ENCODE measurements around the gene NUTF2. TPM values are rescaled to one million over a fixed set of nuclear protein-coding genes. Genes with fewer than 3 reads are reported as not detected.

The NUTF2 gene
- total and polyA plus RNA-seq, 2 of the 4 experiments (the other 2 are of a cell fraction) = 42.7 to 361 TPM

DNA sequence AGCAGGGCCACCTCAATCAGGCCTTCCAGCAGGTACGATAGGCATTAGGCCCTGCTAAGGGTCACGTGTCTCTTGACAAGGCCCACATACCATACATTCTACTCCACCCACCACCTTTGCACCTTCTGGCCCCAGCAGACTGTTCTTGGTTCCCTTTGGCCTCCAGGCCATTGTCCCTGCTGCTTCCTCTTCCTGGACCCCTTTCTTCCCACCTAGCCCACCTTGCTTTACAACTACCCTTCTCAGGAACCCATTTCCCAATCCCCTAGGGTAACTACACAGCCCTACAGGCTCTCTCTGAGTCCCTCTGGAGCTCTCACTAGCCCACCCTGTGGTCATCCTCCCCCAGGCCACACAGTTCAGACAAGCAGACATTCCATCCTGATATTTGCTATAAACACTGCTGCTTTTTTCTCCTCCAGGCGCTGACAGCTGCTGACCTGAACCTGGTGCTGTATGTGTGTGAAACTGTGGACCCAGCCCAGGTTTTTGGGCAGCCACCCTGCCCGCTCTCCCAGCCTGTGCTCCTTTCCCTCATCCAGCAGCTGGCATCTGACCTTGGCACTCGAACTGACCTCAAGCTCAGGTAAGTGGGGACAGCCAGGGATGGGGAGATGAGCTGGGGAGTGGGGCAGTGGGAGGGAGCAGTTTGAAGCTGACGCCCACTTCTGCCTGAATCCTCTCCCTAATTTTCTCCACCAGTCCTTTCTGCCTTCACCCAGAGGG, 36.6 kb downstream of the NUTF2 start:
- H3K18ac ChIP-seq (ENCODE audit: low read depth, low read length) = no peak overlapping the region
- intact Hi-C loops (cut with micrococcal nuclease) = loop anchor here (1.0 kb wide), 1 partner anchor 45 kb away; no protein-coding TSS in a partner anchor
- H3K9me3 ChIP-seq (ENCODE audit: control insufficient read depth, insufficient read depth, low read length) = no peaks in the 10 kb centered on the region
- no peak overlapping the region for H3K27ac ChIP-seq (ENCODE audit: insufficient read depth, low read length)
- peak overlapping the region; percentile 45 for H2AK9ac ChIP-seq (replicated peaks; ENCODE audit: low read depth, low read length, poor library complexity)
- no peak overlapping the region for H2BK120ac ChIP-seq (ENCODE audit: low read depth, low read length)
- no peak overlapping the region for H2AK5ac ChIP-seq (ENCODE audit: low read depth, low read length)
- H3K4ac ChIP-seq (ENCODE audit: low read depth, low read length) = no peak overlapping the region
- no peak overlapping the region for H3K56ac ChIP-seq (ENCODE audit: extremely low read depth, insufficient read depth, low read length)
- DNase-seq = no peak
- no peak overlapping the region for H3K9ac ChIP-seq (ENCODE audit: low read depth, low read length)
- H4K5ac ChIP-seq (ENCODE audit: low read depth, low read length) = no peak overlapping the region
- no TSS peak for BruUV-seq (replicated peaks)
- no peak overlapping the region for H2BK20ac ChIP-seq (ENCODE audit: low read depth, low read length)
- no peak overlapping the region for H4K8ac ChIP-seq (ENCODE audit: low read depth in 2 of 2, low read length in 2 of 2)
- H3K36me3 ChIP-seq (ENCODE audit: control insufficient read depth, insufficient read depth, low read length) = peaks cover 60% of the 10 kb centered on the region
- H4K91ac ChIP-seq (ENCODE audit: insufficient read depth, low read depth, low read length) = no peak overlapping the region
- H3K9me1 ChIP-seq (ENCODE audit: insufficient read depth, low read length) = no peaks in the 10 kb centered on the region
- ChIA-PET POLR2A (ENCODE audit: unreplicated experiment) (no interaction called here), CTCF (interaction anchor here (0.6 to 1.9 kb wide), 8 partner anchors 8 to 191 kb away, joined by 3 to 14 read pairs (median 4); partner anchors contain the start of gene PSKH1)
- H3K79me1 ChIP-seq (ENCODE audit: low read depth in 1 of 2, low read length in 2 of 2) = peaks cover 0 to 5% of the 10 kb centered on the region in 2 experiments; a peak in 2 of 4 replicates
- peak overlapping the region; percentile 38 for H2AFZ ChIP-seq (replicated peaks; ENCODE audit: low read length, poor library complexity)
- H3K27me3 ChIP-seq (ENCODE audit: control insufficient read depth, insufficient read depth, low read length) = no peaks in the 10 kb centered on the region
- no peak overlapping the region for H3K4me3 ChIP-seq (ENCODE audit: insufficient read depth, low read depth, low read length)
- TF ChIP-seq, protein P1, sequence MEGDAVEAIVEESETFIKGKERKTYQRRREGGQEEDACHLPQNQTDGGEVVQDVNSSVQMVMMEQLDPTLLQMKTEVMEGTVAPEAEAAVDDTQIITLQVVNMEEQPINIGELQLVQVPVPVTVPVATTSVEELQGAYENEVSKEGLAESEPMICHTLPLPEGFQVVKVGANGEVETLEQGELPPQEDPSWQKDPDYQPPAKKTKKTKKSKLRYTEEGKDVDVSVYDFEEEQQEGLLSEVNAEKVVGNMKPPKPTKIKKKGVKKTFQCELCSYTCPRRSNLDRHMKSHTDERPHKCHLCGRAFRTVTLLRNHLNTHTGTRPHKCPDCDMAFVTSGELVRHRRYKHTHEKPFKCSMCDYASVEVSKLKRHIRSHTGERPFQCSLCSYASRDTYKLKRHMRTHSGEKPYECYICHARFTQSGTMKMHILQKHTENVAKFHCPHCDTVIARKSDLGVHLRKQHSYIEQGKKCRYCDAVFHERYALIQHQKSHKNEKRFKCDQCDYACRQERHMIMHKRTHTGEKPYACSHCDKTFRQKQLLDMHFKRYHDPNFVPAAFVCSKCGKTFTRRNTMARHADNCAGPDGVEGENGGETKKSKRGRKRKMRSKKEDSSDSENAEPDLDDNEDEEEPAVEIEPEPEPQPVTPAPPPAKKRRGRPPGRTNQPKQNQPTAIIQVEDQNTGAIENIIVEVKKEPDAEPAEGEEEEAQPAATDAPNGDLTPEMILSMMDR (conservative IDR thresholded peaks at IDR 0.05; ENCODE audit: low read depth, low read length) = no peak
- TF ChIP-seq, protein P2, sequence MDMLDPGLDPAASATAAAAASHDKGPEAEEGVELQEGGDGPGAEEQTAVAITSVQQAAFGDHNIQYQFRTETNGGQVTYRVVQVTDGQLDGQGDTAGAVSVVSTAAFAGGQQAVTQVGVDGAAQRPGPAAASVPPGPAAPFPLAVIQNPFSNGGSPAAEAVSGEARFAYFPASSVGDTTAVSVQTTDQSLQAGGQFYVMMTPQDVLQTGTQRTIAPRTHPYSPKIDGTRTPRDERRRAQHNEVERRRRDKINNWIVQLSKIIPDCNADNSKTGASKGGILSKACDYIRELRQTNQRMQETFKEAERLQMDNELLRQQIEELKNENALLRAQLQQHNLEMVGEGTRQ (IDR thresholded peaks at IDR 0.05; ENCODE audit: low read depth, low read length) = no peak
- no peak for TF ChIP-seq MXI1 (IDR thresholded peaks at IDR 0.05; ENCODE audit: borderline replicate concordance, low read depth, low read length)
- no peak for TF ChIP-seq POLR2A (IDR thresholded peaks at IDR 0.05; ENCODE audit: low read depth, low read length)
- no peak for TF ChIP-seq SMC3 (IDR thresholded peaks at IDR 0.05; ENCODE audit: low read depth, low read length)
- no peak for TF ChIP-seq BHLHE40 (IDR thresholded peaks at IDR 0.05; ENCODE audit: low read depth, low read length)
- TF ChIP-seq CEBPB (IDR thresholded peaks at IDR 0.05; ENCODE audit: low read depth, low read length) = no peak
- TF ChIP-seq RCOR1 (IDR thresholded peaks at IDR 0.05; ENCODE audit: insufficient replicate concordance, low read length) = no peak
- TF ChIP-seq MAFK (IDR thresholded peaks at IDR 0.05; ENCODE audit: low read depth, low read length) = no peak
- no peak for TF ChIP-seq RAD21 (IDR thresholded peaks at IDR 0.05; ENCODE audit: low read length)
- no peak for TF ChIP-seq FOS (IDR thresholded peaks at IDR 0.05; ENCODE audit: low read depth, low read length)
- no peak for TF ChIP-seq NFE2L2 (IDR thresholded peaks at IDR 0.05; ENCODE audit: low read depth, low read length)
- no peak overlapping the region for H2BK5ac ChIP-seq (ENCODE audit: low read depth, low read length, poor library complexity, severe bottlenecking)
- H2BK15ac ChIP-seq (ENCODE audit: low read depth, low read length) = no peak overlapping the region
- 85% methylated on average over 2 of the region's 6 CpGs; no CpG with 5 or more reads in 1 of the 2 experiments for WGBS, 2 experiments (ENCODE audit: extremely low coverage in 2 of 2, insufficient read length in 1 of 2)
- H3K4me1 ChIP-seq (ENCODE audit: control insufficient read depth, insufficient read depth, low read length) = peaks cover 4% of the 10 kb centered on the region; the same call in 1 of the 2 replicates
- H3K4me2 ChIP-seq (ENCODE audit: low read depth, low read length) = no peak overlapping the region
- H3K23ac ChIP-seq (ENCODE audit: low read depth, low read length) = no peak overlapping the region
- in situ Hi-C loops (cut with MboI; ENCODE audit: low sequenced_read_pairs) = no loop called here
- peaks cover 32% of the 10 kb centered on the region for H4K20me1 ChIP-seq (ENCODE audit: insufficient read depth, low read length)
- no peak overlapping the region for H3K14ac ChIP-seq (replicated peaks; ENCODE audit: low read depth, low read length)
- dilution Hi-C loops (cut with HindIII; ENCODE audit: low sequenced_read_pairs, unreplicated experiment) = no loop called here
- no peak for ATAC-seq (ENCODE audit: low read depth)
